Fibroblast of skin of back (primary cell): ENCODE results near the gene GPX6. TPM values are rescaled to one million over a fixed set of nuclear protein-coding genes. Genes with fewer than 3 reads are reported as not detected.
A peak's percentile ranks its signal among the peaks of the same experiment; 100 is the strongest.
"Not testable (repeated sequence)": the region's sequence is repeated elsewhere in the genome, so short reads cannot be mapped to it uniquely, and the experiment has no call there.

ENCODE experiments used
- DNase-seq: peaks from one replicate; pipeline ENCODE4 v3.0.0-alpha.2; 2013
- polyA plus RNA-seq, 2 experiments: library from polyadenylated mRNA; unstranded; fragments of 120-200 nt; gene quantifications; one replicate each; pipeline ENCODE4 v1.2.1, GENCODE V29; 2013; ENCODE audit not compliant: insufficient read length in 2 of 2

Gene GPX6, protein sequence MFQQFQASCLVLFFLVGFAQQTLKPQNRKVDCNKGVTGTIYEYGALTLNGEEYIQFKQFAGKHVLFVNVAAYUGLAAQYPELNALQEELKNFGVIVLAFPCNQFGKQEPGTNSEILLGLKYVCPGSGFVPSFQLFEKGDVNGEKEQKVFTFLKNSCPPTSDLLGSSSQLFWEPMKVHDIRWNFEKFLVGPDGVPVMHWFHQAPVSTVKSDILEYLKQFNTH
- not detected for polyA plus RNA-seq (2013, experiment 1 of 2; ENCODE audit: insufficient read length)
- polyA plus RNA-seq (2013, experiment 2 of 2; ENCODE audit: insufficient read length): not detected

DNA sequence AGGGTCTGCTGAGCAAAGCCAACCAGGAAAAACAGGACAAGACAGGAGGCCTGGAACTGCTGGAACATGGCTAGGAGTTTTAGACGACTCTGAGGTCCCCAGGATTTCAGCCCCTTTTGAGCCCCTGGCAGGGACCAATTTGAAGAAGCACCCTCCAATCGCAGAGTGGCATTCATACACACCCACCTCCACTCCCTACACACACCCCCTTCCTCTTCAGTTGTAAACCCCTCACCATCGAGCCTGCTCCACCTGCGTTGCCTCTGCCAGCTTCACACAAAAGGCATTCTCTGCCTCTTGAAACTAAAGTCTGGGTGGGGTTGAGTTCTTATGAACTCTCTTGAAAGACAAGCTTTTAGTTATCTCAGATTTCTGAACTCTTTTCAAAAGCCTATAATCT lies at the start of gene GPX6:
Gene GPX6, minus strand, starts transcription at position 118 of the 400 bp plus-strand sequence. Its CDS starts 50 bp downstream, at position 68.
- DNase-seq: no peak

DNA sequence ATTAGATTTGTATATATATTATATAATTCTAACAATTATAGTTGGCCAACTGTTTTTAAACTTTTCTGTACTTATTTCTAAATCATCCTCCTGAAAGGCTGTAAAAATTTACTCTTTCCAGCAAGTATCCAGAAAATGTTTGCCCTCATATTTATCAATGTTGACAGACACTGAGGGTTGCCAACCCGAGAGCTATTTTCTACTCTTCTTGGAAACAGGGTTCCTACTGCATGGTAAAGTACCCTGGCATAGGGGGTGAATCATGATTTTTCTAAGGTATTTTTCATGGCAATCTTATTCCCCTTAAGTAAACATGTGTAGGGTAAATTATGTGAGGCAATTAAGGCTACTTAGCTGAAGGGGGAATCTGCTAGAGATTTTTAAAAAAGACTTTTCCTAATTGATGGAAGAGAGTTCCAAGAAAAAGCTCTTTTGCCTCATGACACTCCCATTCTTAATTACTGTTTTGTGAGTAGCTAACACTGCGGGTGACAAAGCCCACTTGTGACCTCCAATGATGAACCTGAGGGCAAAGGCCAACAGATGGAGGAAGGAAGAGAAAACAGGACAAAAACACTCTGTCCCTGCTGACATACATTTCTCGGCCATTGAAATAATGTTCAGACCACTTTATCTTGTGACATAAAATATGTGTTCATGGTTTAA lies 48.0 kb upstream of the GPX6 start:
- no peak for DNase-seq

DNA sequence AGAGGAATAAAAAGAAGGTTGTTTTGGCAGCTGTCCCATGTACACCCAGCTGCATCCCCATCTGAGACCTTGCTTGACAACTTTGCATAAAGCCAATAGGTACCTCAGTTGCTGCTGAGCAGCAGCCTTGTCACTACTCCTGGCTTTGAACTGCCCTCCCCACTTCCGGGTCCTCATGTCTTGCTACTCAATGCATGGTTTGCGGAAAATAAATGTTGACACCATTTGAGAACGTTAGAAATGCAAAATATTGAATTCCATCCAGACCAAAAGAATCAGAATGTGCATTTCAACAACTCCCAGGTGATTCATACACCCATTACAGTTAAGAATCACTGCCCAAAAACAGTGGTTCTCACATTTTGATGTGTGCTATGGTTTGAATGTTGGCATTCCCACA lies 43.0 kb upstream of the GPX6 start:
- DNase-seq: no peak

DNA sequence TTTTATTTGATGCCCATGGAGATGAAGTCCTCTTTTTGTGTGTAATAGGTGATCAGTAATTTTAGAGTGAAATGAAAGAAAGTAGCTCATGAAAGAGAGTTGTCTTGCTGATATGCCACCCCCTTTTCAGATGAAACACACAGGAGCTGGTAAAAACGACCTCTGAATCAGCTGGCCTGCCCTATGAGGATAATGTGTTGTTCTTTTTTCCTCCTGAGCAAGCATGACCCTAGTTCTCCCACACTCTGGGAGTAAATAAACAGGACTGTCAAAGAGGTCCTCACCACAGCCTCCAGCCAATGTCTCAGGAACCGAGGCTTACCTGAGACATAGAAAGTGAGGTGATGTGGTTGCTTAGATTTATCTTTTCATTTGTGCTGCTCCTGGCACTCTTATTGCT lies 39.5 kb upstream of the GPX6 start:
- no peak for DNase-seq

DNA sequence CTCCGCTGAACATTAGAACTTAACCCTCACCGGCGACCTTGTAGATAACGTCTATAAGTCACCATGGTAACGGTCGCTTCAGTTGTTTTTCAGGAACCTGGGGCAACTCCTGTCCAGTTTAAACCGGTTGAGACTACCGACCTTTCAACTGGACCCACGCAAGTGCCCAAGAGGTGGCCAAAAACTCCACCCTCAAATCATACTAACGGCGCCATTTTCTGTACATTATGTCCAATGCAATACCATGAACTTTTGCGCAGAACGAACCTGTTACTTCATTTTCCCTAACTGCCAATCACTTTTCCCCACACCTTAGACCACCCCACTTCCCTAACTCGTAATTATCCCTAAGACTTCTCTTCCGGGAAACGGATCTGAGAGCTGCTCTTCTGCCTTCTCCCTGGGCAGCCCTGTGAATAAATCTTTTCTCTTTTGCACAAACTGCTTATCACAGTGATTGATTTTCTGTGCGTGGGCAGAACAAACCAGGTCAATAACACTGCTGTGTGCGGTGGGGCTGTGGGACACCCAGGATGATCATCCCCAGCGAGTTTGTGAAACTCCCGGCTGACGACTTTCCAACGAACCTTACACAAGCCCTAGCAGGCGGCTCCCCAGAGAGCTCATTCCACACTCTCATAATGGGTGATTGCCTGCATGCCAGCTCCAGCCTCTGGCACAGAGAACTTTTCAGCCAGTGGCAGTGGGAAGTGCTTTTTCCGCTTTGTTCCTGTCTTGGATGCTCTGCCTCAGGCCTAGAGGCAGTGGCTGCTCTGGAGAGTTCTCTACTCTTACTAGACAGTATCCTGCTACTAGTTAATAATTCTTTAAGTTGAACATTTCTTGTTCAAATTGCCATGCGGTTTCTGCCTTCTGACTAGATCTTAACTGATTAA lies 38.6 kb upstream of the GPX6 start:
- DNase-seq: no peak

DNA sequence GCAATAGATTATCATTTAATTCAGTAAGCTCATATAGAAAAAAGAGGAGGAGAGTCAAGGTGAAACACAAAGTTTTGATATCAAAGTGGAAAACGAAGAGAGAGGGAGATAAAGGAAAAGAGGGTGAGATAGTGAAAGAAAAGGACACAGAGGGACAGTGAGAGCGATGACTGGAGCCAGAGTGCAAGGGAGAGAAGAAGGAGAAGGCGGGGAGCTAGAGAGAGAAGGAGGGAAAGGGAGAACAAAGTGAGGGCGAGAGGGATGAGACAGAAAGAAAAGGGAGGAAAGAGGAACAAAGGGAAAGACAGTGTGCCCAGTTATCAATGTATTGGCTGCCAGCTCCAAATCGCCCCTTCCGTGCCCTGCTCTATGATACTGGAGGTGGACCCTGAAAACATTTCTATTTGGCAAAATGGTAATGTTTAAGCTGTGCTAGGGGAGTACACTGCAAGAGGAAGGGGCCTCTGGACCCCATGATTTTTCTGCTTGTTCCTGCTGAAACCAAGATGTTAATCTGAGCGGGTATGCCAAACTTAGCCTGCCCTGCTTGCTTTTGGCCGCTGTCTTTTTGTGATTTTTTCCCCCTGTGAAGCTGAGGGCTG lies 37.9 kb upstream of the GPX6 start:
- no peak for DNase-seq

DNA sequence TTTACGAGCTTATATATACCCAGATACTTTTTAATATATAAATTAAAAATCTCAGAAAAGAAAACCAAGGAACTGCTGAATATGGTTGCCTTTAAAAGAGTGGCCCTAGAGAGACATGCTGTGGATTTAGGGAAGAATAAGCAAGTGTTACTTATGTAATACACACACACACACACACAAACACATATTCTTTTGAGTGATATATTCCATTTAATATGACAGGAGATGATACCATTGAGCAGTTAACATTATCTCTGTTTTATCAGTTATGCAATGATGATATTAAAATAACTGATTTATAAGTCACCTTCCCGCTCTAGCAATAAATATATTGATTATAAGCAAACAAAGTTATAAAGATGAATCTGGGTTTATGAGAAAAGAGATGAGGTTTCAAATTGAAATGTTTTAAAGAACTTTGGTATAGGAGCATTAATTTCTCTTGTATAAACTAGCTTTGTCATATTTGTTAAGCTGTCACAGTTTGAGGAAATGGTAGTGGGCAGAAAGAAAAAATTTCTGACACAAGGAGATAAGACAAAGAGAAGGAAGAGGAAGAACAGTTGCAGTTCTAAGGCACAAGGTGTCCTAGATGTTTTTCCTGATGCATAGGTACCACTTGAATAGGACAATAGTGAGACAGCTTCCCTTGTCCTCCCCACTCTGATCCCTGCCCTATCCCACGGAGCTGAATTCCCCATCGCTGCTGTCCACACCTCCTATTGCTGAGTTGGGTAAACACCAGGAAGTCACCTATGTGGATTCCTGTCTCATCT lies 36.5 kb upstream of the GPX6 start:
- DNase-seq: no peak

DNA sequence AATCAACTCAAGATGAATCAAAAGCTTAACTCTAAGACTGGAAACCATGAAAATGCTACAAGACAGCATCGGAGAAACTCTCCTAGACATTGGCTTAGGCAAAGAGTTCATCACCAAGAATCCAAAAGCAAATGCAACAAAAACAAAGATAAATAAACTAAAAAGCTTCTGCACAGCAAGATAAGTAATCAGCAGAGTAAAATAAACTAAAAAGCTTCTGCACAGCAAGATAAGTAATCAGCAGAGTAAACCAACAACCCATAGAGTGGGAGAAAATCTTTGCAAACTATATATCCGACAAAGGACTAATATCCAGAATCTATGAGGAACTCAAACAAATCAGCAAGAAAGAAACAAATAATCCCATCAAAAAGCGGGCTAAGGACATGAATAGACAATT lies 31.4 kb upstream of the GPX6 start:
- not testable (repeated sequence) for DNase-seq

DNA sequence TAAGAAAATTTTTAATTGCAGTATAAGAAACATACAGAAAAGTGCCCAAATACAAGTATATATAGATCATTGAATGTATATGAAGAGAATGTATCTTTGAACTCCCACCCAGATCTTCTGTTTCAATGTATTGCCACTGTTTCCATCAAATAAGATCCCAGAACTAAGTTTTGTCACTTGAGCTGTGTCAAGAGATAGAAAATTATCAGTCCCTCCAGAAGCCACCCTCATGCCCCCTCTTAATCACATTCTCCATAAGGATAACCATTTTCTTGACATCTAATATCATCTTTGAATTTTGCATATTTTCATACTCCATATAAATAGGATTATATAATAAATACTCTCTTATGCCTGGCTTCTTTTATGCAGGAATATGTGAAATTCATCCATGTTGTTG lies 30.4 kb upstream of the GPX6 start:
- no peak for DNase-seq

DNA sequence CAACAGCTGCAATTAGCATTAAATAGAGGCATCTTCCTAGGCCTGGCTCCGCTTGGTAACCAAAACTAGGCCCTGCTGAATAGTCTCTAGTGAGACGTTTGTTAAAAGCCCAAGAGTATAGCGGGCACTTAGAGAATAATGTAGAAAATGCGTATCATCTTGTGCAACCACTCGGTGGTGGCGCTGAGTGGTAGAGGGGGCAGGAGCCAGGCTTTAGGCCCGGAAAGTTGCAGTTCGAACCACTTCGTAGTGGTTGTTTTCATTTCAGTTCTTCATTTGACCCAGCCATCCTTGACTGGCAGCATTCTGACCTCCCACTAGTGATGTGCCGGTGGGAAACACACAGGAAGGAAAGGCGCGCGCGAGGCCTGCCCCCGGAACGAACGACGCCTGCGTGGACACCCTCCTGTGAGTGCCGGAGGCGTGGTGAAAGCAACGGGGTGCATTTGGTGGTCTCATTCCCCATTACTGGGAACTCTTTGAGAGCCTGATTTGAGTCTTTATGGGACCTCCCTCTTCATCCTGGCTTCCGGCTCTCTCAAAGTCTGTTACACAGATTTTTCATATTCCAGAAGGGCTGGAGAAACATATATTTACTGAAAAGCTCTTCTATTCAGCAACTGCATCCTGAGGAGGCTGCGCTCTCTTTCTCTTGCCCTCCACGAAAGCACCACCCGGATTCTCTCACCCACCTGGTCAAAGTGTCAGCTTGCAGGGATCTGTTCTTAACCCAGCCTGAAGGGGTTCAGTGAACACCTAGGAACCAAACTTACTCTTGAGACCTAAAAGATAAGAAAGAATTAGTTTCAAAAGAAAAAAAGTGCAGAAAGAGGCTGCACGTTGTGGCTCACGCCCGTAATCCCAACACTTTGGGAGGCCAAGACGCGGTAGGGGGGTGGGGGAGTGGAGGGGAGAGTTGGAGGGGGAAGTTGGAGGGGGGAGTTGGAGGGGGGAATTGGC lies 28.3 kb upstream of the GPX6 start:
- DNase-seq: no peak

DNA sequence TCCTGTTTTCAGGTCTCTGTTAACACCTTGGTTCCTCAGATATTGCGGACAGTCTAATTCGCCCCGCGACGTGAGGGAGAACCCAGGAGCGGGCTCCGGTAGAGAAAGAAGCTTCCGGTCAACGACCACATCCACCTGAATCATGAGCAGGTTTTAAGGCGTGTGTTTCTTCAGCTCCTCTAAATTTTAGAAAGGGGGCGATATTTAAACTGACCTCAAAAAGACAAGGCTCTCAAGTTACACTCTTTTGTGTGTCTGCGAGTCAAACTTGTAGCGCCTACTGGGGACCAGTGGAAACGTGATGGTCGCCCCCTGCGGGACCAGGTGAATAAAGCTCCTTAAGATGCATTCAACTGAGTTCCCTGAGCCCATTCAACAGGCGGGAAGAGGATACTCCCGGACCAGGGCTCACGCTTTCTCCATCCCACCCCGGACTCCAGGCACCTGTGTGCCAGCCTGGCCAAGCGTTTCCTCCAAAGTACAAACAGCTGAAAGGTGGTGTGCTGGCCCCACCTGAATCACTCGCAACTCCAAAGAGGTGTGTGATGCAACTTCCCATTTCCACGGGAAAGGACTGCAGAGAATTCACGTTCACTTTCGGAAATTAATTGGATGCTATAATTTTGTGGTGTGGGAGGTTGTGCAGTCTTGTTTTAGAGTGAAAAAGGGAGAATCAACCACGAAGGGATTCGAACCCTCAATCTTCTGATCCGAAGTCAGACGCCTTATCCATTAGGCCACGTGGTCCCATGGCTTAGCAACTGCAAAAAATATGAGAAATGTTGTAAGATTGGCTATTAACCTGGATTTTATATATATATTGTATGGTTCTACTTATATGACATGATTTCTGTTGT lies 27.1 kb upstream of the GPX6 start:
- DNase-seq: peak; percentile 82

DNA sequence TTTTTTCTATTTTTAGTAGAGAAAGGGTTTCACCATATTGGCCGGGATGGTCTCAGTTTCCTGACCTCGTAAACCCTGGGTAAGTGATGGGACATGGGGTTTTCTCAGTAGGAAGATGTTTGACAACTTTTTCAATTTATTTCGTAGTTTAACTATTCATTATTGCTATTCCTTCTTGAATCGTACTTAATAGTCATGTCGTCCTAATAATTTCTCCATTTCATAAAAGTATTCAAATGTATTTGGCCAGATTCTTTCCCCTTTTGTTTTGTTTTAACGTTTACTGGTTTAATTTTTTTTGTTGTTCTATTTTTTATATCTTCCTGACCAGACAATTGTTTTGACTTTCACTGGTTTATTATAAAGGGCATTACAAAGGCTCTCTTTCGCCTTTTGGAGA lies 26.4 kb upstream of the GPX6 start:
- no peak for DNase-seq

DNA sequence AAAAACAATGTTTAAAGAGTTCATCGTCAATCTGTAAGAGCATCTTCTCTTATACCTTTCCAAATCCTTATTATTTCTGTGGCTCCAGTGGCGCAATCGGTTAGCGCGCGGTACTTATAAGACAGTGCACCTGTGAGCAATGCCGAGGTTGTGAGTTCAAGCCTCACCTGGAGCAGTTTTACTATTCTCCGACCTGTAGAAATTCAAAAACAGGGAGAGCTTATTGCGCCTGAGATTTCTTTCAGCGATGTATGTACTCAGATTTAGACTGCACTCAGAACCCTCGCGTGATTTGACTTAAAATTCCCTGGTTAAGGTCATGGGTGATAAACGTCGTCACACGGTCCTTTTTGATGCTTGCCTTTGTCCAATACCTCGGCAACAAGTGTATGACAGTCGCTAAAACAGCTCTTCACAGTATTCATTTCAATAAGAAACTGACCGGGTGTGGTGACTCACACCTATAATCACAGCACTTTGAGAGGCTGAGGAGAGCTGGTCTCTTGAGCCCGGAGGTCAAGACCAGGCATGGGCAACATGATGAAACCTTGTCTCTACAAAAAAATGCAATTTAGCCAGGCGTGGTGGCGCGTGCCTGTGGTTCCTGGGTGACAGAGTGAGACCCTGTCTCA lies 22.0 kb upstream of the GPX6 start:
- peak; percentile 2 for DNase-seq

DNA sequence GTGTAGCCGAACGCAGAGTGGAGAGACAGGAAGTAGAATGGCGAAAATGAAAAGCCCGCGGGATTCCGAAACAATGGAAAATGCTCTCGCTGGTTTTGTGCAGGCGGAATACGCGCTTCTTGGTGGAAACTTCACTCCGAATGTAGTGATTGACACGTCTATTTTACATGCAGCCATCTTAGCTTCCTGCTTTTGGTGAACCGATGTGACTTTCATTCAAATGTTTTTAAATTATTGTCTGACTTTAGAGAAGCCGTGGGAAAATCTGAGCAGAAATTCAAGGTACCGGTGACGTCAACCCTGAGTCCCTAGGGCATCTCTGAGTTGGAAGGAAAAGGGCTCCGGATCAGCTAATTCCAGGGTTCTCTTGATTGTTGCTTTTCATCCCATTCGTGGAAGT lies 21.5 kb upstream of the GPX6 start:
- DNase-seq: peak; percentile 7

DNA sequence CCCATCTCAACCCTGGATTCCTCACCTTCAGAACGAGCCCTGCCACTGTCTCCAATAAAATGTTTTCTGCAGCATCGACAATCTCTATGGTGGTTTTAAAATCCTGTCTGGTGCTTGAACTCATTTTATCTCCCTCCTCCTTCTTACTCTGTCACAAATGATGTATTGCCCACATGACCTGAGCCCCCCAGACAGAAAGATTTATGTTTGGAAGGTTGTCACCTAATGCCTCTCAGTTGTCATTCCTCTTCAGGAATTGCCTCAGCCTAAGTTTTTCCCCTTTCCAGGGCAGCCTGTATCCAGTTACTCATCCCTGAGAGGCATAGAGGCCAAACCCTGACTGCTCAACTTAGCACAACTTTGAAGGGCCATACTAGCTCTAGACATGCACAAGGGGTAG lies 19.3 kb upstream of the GPX6 start:
- DNase-seq: no peak

DNA sequence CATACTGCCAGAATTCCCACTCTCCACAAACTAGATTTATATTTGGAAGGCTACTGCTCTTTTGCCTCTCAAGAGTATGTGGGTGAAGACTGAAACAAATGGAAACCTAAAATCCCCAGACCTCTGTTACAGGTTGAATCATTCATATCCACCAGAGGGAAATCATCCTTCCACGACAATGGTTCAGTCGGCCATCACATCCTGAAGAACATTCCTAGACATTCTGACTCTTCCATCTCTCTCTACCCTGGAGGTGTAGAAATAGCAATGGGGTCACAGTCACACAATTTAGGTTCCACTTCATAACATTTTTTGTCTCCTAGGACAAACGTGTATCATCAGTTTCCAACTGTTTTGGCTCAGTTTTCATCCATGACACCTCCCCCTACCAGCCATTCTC lies 18.7 kb upstream of the GPX6 start:
- no peak for DNase-seq

DNA sequence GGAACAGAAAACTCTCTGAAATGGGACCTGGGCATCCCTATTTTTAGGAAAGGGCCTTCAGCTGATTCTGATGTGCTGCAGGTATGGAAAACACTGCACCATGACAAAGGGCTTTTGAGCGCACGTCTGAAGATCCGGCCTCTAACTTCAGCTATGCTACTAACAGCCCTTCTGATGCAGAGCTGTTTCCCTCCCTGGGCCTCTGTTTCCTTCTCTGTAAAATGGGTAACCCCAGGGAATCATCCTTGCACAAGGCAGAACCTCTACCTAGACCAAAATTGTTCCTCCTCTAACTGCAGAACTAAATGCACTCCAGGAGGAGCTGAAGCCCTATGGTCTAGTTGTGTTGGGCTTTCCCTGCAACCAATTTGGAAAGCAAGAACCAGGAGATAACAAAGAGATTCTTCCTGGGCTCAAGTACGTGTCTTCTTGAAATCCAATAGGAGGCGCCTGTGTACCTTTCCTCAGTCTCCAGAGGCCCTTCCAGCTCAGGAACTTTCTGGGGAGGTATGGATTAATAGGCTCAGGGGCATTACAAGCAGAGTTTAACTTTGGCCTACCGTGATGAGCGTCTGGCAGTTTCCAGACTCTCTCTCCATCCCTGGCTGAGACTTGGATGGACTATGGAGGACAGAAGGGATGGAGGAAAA lies 16.0 kb upstream of the GPX6 start:
- no peak for DNase-seq

DNA sequence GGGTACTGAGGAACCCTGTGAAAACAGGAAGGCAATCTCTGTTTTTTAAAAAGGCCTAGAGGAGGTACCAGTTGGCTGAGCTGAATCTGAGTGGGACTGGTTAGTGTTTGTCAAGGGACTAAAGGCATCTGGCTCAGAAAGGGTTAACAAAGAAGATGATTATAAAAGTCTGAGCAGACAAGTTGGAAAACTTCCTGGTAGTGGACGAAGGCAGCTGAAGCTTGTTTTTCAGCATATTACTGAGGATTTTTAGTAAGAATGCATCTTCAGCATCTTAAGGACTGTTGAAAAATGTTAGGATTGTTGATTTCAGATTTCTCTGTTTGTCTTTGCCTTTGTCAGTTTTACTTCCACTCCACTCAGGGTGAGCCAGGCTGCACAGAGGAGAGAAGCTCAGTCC lies 15.2 kb upstream of the GPX6 start:
- DNase-seq: no peak

DNA sequence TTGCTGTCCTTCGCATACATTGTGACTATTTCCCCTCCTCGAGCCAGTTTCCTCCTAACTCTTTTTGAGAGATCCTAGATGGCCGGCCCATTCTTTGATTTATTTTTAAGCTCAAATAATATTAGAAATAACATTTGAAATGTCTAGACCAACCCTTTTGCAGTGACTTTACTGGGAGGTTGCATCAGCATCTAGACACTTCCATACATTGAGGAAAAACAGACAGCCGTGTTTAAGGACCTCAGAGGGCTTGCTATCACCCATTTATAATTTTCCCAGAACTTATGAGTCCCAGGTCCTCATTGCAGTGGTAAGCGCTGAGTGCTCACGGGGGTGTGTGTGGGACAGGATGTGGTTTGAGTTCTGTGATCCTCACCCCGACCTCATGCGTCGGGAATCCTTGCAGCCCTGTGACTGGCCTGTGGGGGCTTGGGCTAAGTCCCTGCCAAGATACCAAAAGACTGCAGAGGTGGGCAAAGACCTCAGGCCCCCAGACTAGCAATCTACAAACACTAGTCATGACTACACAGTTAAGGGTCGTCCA lies 10.0 kb upstream of the GPX6 start, which contains the start of gene GPX5:
Gene GPX5, plus strand, starts transcription at position 386 of the 544 bp plus-strand sequence. Its CDS starts 133 bp downstream, at position 519.
- no peak for DNase-seq
